CD4-positive, alpha-beta T cell treated with Interleukin-12 subunit alpha and Interleukin-12 subunit beta, for 1 hour (primary cell): Measurements from ENCODE around the gene FKBP5.
"Not testable (repeated sequence)": the region's sequence is repeated elsewhere in the genome, so short reads cannot be mapped to it uniquely, and the experiment has no call there.

ENCODE experiments used
- DNase-seq: peaks from one replicate; pipeline ENCODE4 v3.0.0-alpha.2; 2020

FKBP5 gene

GRCh38 chr6:35605600-35605999 lies 83.1 kb downstream of the FKBP5 start:
- DNase-seq, result no peak

GRCh38 chr6:35603326-35604202 lies 85.2 kb downstream of the FKBP5 start:
- no peak for DNase-seq

GRCh38 chr6:35602133-35602946 lies 86.4 kb downstream of the FKBP5 start:
- peak; percentile 37 for DNase-seq

GRCh38 chr6:35601331-35602132 lies 87.2 kb downstream of the FKBP5 start:
- DNase-seq, result peak; percentile 83

GRCh38 chr6:35600659-35601125 lies 88.0 kb downstream of the FKBP5 start:
- peak; percentile 33 for DNase-seq

- no peak for DNase-seq
Measured at GRCh38 chr6:35599761-35600658, 88.7 kb downstream of the FKBP5 start.

- not testable (repeated sequence) for DNase-seq
Measured at GRCh38 chr6:35598621-35599020, 90.1 kb downstream of the FKBP5 start.

GRCh38 chr6:35596448-35597442 lies 92.0 kb downstream of the FKBP5 start:
- no peak for DNase-seq

- DNase-seq, result peak; percentile 21
Measured at GRCh38 chr6:35594503-35595186, 94.1 kb downstream of the FKBP5 start.

- DNase-seq, result no peak
Measured at GRCh38 chr6:35592178-35592577, 96.5 kb downstream of the FKBP5 start.

GRCh38 chr6:35590622-35591066 lies 98.1 kb downstream of the FKBP5 start:
- no peak for DNase-seq

GRCh38 chr6:35589904-35590303 lies 98.8 kb downstream of the FKBP5 start:
- DNase-seq, result no peak

GRCh38 chr6:35589201-35589739 lies 99.4 kb downstream of the FKBP5 start:
- DNase-seq, result no peak

GRCh38 chr6:35587167-35587566 lies 101.5 kb downstream of the FKBP5 start:
- DNase-seq, result no peak

GRCh38 chr6:35586542-35586941 lies 102.2 kb downstream of the FKBP5 start:
- no peak for DNase-seq

GRCh38 chr6:35585658-35586057 lies 103.1 kb downstream of the FKBP5 start:
- DNase-seq, result no peak

- peak; percentile 82 for DNase-seq
Measured at GRCh38 chr6:35583893-35584688, 104.6 kb downstream of the FKBP5 start.

- DNase-seq, result no peak
Measured at GRCh38 chr6:35582315-35582714, 106.4 kb downstream of the FKBP5 start.

- no peak for DNase-seq
Measured at GRCh38 chr6:35581633-35582032, 107.1 kb downstream of the FKBP5 start.
